CMK (cell line): ENCODE results near the gene SLC10A6.
"Not testable (repeated sequence)": the region's sequence is repeated elsewhere in the genome, so short reads cannot be mapped to it uniquely, and the experiment has no call there.

ENCODE experiments used
- DNase-seq: peaks from one replicate; pipeline ENCODE4 v3.0.0-alpha.2; 2010; ENCODE audit warnings: low read depth

The SLC10A6 gene

GRCh38 chr4:86848732-86849619, at the start of gene SLC10A6:
TSS of gene SLC10A6 (minus strand) at chr4:86849384. CDS start at chr4:86849115, 269 bp downstream.
- no peak for DNase-seq

GRCh38 chr4:86898562-86898961, 49.4 kb upstream of the SLC10A6 start:
- no peak for DNase-seq

GRCh38 chr4:86896596-86896995, 47.4 kb upstream of the SLC10A6 start:
- no peak for DNase-seq

- DNase-seq: no peak
Observed at GRCh38 chr4:86895692-86896488, 46.7 kb upstream of the SLC10A6 start.

DNA sequence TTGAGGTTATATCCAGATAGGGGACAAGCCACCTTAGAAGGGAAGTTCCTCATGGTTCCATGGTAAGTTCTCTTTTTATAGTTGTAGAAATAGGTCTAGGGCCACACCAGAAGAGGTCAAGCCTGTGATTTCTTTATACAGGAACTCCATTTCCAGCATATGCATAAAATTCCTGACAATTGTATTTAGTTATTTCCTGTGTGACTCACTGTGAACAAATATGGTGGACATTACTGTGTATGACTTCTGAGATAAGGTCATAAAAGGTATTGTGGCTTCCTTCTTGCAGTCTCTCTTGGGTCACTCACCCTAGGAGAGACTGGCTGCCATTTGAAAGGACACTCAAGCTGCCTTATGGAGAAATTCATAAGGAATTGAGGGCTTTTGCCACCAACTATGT, 45.3 kb upstream of the SLC10A6 start:
- DNase-seq: no peak

GRCh38 chr4:86893136-86893535, 44.0 kb upstream of the SLC10A6 start:
- no peak for DNase-seq

GRCh38 chr4:86892636-86892960, 43.4 kb upstream of the SLC10A6 start:
- no peak for DNase-seq

- no peak for DNase-seq
Observed at GRCh38 chr4:86891762-86892635, 42.8 kb upstream of the SLC10A6 start, which contains the start of gene C4orf36. TSS of gene C4orf36 (minus strand) at chr4:86892422. CDS start at chr4:86891520, 902 bp downstream.

DNA sequence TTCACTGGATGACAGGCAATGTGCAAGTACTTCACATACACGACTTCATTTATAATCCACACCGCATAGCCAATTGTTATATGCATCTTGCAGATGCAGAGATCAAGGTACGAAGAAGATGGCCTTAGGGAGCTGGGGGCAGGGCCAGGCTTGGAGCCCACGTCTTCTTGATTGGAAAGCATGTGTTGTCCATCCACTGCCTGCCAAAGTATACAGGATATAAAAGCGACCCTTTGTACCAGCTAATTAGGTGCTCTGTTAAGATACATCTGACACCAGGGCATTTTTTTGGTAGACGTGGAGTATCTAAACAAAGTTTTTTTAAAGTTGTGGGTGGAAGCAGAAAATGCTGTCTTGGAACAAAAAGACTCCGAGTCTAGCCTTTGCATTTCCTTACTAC, 41.6 kb upstream of the SLC10A6 start:
- DNase-seq: no peak

DNA sequence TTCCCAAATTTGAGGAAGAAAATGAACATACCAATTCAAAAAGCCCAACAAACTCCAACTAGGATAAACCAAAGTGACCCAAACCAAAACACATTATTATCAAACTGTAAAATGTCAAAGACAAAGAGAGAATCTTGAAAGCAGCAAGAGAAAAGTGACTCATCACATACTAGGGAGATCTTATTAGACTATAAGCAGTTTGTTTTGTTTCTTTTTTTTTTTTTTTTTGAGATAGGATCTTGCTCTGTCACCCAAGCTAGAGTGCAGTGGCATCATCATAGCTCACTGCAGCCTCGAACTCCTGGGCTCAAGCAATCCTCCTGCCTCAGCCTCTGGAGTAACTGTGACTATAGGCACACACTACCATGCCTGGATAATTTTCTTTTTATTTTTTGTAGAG, 30.5 kb upstream of the SLC10A6 start:
- DNase-seq: no peak

DNA sequence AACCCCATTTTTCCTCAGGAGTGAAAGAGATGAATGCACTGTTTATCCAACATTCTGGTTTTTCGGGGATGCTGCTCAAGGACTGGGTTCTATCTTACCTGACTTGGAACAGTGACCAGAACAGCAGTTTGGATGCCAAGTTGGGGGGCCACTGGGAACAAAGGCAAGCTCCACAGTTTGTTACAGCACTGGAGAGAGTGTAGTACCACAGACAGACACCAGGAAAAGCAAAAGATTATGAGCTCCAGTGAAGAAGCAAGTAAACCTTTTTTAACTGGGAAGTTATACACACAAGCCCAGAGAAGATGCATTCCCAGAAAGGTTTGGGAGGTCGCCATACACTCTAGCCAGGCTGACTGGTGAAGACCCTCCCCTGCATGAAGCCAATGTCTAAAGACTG, 29.5 kb upstream of the SLC10A6 start:
- no peak for DNase-seq

GRCh38 chr4:86876894-86877685, 27.9 kb upstream of the SLC10A6 start:
- no peak for DNase-seq

DNA sequence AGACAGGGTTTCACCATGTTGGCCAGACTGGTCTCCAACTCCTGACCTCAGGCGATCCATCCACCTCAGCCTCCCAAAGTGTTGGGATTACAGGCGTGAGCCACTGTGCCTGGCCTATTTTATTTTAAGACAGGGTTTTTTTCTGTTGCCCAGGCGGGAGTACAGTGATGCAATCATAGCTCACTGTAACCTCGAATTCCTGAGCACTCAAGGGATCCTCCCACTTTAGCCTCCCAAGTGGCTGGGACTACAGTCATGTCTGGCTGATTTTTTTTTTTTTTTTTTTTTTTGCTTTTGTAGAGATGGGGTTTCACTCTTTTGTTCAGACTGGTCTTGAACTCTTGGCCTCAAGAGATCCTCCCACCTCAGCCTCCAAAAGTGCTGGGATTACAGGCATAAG, 26.3 kb upstream of the SLC10A6 start:
- not testable (repeated sequence) for DNase-seq

- no peak for DNase-seq
Observed at GRCh38 chr4:86872135-86872534, 23.0 kb upstream of the SLC10A6 start.

DNA sequence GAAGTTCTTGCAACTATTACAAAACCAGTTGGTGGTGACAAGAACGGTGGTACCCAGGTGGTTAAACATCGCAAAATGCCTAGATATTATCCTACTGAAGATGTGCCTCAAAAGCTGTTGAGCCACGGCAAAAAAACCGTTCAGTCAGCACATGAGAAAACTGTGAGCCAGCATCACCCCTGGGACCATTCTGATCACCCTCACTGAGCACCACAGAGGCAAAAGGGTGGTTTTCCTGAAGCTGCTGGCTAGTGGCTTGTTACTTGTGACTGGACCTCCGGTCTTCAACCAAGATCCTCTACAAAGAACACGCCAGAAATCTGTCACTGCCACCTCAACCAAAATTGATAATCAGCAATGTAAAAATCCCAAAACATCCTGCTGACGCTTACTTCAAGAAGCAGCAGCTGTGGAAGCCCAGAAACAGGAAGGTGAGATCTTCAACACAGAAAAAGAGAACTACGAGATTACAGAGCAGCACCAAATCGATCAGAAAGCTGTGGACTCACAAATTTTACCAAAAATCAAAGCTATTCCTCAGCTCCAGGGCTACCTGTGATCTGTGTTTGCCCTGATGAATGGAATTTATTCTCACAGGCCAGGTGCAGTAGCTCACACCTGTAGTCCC, 21.4 kb upstream of the SLC10A6 start:
- DNase-seq: no peak

- DNase-seq: no peak
Observed at GRCh38 chr4:86857341-86858052, 8.3 kb upstream of the SLC10A6 start.

GRCh38 chr4:86856896-86857295, 7.7 kb upstream of the SLC10A6 start:
- DNase-seq: no peak

DNA sequence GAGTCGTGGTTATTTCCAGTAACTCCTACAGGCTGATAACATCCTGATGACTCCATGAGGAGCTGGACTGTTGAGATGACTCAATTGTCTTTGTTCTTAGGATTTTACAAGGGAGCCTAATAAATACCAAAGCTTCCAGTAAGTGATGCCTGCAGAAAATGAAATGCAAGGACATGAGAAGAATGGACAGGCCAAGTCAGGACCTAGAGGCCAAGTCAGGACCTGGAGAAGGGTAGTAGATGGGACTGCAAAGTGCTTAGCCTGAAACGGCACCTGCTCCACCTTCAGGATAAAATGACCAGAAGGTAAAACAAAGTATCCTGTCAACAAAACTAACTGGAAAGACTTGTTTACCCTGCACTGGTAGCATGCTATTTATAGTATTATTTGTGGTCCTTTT, 6.4 kb upstream of the SLC10A6 start:
- no peak for DNase-seq

DNA sequence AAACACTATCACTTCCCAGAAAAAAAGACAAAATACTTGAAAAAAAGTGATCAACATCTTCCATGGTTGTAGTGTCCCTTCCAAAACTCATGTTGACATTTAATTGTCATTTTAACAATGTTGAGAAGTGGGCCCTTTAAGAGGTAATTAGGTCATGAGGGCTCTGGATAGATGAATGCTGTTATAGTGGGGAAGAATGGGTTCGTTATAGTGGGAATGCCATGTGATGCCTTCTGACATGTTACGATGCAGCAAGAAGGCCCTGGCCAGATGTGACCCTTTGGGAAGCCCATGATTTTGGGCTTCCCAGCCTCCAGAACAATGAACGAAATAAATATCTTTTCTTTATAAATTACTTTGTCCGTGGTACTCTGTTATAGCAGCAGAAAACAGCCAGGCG, 4.0 kb upstream of the SLC10A6 start:
- DNase-seq: no peak

- no peak for DNase-seq
Observed at GRCh38 chr4:86848136-86848535, 1.0 kb downstream of the SLC10A6 start.
